HepG2 (cell line): Measurements from ENCODE around the gene MC3R. TPM values are rescaled to one million over a fixed set of nuclear protein-coding genes. Genes with fewer than 3 reads are reported as not detected.

ENCODE experiments used
- CEBPZ ChIP-seq: IDR thresholded peaks from 2 replicates; pipeline ENCODE4 v1.6.1; 2012; ENCODE audit warnings: low read length, improper control_type of control experiment
- GABPB1 ChIP-seq: IDR thresholded peaks from 2 replicates; pipeline ENCODE4 v1.6.1; 2016; ENCODE audit warnings: mild to moderate bottlenecking, missing genetic modification reagents, moderate library complexity, missing compliant biosample characterization
- MYC ChIP-seq: sonication (generic); formaldehyde crosslinking; IDR thresholded peaks from 2 replicates; pipeline ENCODE4 v1.9.0; 2021; ENCODE audit warnings: missing genetic modification reagents, borderline replicate concordance
- PHF21A ChIP-seq: sonication (generic); formaldehyde crosslinking; IDR thresholded peaks from 2 replicates; pipeline ENCODE4 v1.5.0; 2020; ENCODE audit warnings: mild to moderate bottlenecking, missing genetic modification reagents
- POGZ ChIP-seq: sonication (generic); formaldehyde crosslinking; IDR thresholded peaks from 2 replicates; pipeline ENCODE4 v1.4.0; 2020; ENCODE audit warnings: mild to moderate bottlenecking, missing genetic modification reagents
- PTBP1 ChIP-seq: fragments of 200-400 bp; formaldehyde crosslinking; IDR thresholded peaks from 2 replicates; pipeline ENCODE4 v1.6.1; 2018; ENCODE audit warnings: low read length, low read depth; ENCODE audit not compliant: poor library complexity, severe bottlenecking
- TCF7L2 ChIP-seq: IDR thresholded peaks from 2 replicates; pipeline ENCODE4 v1.6.1; 2011; ENCODE audit warnings: mild to moderate bottlenecking, low read depth, low read length, moderate library complexity
- TOPORS ChIP-seq: sonication (generic); formaldehyde crosslinking; IDR thresholded peaks from 2 replicates; pipeline ENCODE4 v1.8.0; 2023; ENCODE audit warnings: mild to moderate bottlenecking, missing genetic modification reagents
- ZBTB38 ChIP-seq: sonication (generic); formaldehyde crosslinking; IDR thresholded peaks from 2 replicates; pipeline ENCODE4 v1.5.1; 2020; ENCODE audit warnings: mild to moderate bottlenecking, missing genetic modification reagents
- ZHX2 ChIP-seq, 2 experiments: sonication (generic) in 1 of 2; formaldehyde crosslinking in 1 of 2; IDR thresholded peaks; 2 replicates each; pipeline versions ENCODE4 v1.6.1 to v1.9.0; 2014 to 2022; ENCODE audit warnings: antibody characterized with exemption in 1 of 2, borderline replicate concordance in 1 of 2, inconsistent platforms in 1 of 2, low read depth in 1 of 2, missing genetic modification reagents in 1 of 2
- ZKSCAN5 ChIP-seq: sonication (generic); formaldehyde crosslinking; IDR thresholded peaks from 2 replicates; pipeline ENCODE4 v1.5.1; 2020; ENCODE audit warnings: mild to moderate bottlenecking, missing genetic modification reagents
- ZNF296 ChIP-seq: sonication (generic); formaldehyde crosslinking; conservative IDR thresholded peaks from 2 replicates; pipeline ENCODE4 v1.5.0; 2020; ENCODE audit warnings: mild to moderate bottlenecking, missing genetic modification reagents
- ZNF350 ChIP-seq: sonication (generic); formaldehyde crosslinking; IDR thresholded peaks from 2 replicates; pipeline ENCODE4 v1.4.0; 2020; ENCODE audit warnings: mild to moderate bottlenecking, low read depth, missing genetic modification reagents, borderline replicate concordance
- ZNF605 ChIP-seq: sonication (generic); formaldehyde crosslinking; IDR thresholded peaks from 2 replicates; pipeline ENCODE4 v1.8.0; 2022; ENCODE audit warnings: mild to moderate bottlenecking, missing genetic modification reagents
- ZNF672 ChIP-seq: sonication (generic); formaldehyde crosslinking; IDR thresholded peaks from 2 replicates; pipeline ENCODE4 v1.8.1; 2022; ENCODE audit warnings: missing genetic modification reagents
- ZZZ3 ChIP-seq: sonication (generic); formaldehyde crosslinking; IDR thresholded peaks from 2 replicates; pipeline ENCODE4 v1.4.0; 2020; ENCODE audit warnings: missing genetic modification reagents, mild to moderate bottlenecking, borderline replicate concordance
- polyA plus RNA-seq, 8 experiments: library from polyadenylated mRNA; depleted of rRNA in 3 of 8; stranded (reverse) in 7 of 8; unstranded in 1 of 8; fragments of >200 nt; fragmentation: Illumina TruSeq in 4 of 8; extraction: Trizol in 4 of 8; gene quantifications; 2 replicates each; pipeline versions ENCODE4 v1.2.1 to v1.2.3, GENCODE V29; 2011 to 2016; ENCODE audit warnings: low read depth in 4 of 8, missing spikeins in 1 of 8, mixed read lengths in 1 of 8; ENCODE audit not compliant: insufficient read depth in 1 of 8
- total RNA-seq, 5 experiments: library from RNA; depleted of rRNA; stranded (reverse); fragments of >200 nt; fragmentation: Illumina TruSeq; extraction: Trizol; gene quantifications; 2 replicates each; pipeline ENCODE4 v1.2.3, GENCODE V29; 2016; ENCODE audit warnings: low read depth in 1 of 5
- TF ChIP-seq, protein P1 (sequence below): sonication (generic); formaldehyde crosslinking; IDR thresholded peaks from 2 replicates; pipeline ENCODE4 v1.8.1; 2023; ENCODE audit warnings: mild to moderate bottlenecking, inconsistent platforms, moderate library complexity, missing genetic modification reagents, borderline replicate concordance
- TF ChIP-seq, protein P2 (sequence below): IDR thresholded peaks from 2 replicates; pipeline ENCODE4 v1.6.1; 2016; ENCODE audit warnings: mild to moderate bottlenecking, missing biosample characterization, missing genetic modification reagents

MC3R gene
- total and polyA plus RNA-seq, 2 of the 13 experiments (the other 11 are each of a cell fraction or from before 2014, with no cell fraction given): not detected

DNA sequence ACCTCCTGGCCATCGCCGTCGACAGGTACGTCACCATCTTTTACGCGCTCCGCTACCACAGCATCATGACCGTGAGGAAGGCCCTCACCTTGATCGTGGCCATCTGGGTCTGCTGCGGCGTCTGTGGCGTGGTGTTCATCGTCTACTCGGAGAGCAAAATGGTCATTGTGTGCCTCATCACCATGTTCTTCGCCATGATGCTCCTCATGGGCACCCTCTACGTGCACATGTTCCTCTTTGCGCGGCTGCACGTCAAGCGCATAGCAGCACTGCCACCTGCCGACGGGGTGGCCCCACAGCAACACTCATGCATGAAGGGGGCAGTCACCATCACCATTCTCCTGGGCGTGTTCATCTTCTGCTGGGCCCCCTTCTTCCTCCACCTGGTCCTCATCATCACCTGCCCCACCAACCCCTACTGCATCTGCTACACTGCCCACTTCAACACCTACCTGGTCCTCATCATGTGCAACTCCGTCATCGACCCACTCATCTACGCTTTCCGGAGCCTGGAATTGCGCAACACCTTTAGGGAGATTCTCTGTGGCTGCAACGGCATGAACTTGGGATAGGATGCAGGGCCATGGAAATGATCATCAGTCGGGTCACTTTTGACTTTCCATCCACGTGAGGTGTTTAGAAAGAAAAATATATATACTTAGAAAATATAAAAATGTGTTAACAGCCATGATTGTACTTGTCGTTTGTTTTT is 868 bp downstream of the MC3R start (continued):
- TF ChIP-seq, protein P1, sequence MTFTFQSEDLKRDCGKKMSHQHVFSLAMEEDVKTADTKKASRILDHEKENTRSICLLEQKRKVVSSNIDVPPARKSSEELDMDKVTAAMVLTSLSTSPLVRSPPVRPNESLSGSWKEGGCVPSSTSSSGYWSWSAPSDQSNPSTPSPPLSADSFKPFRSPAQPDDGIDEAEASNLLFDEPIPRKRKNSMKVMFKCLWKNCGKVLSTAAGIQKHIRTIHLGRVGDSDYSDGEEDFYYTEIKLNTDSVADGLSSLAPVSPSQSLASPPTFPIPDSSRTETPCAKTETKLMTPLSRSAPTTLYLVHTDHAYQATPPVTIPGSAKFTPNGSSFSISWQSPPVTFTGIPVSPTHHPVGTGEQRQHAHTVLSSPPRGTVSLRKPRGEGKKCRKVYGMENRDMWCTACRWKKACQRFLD: no peak
- TF ChIP-seq MYC (no peak; the same call in 1 of the 2 replicates), ZNF296 (CRISPR knock-in tag) (no peak), ZBTB38 (no peak), ZZZ3 (no peak), ZNF605 (CRISPR knock-in tag) (no peak), PHF21A (CRISPR knock-in tag) (no peak), ZHX2 (IDR thresholded peaks at IDR 0.05; ENCODE audit: low read depth) (no peak), ZHX2 (CRISPR knock-in tag; IDR thresholded peaks at IDR 0.05; ENCODE audit: borderline replicate concordance) (no peak), ZNF350 (0 out of 2 replicates have a peak, but pooled peaks have one; percentile 23), TOPORS (CRISPR knock-in tag) (no peak), GABPB1 (CRISPR knock-in tag) (no peak), CEBPZ (no peak), TCF7L2 (no peak), ZNF672 (no peak), ZKSCAN5 (CRISPR knock-in tag) (no peak), POGZ (CRISPR knock-in tag) (0 out of 2 replicates have a peak, but pooled peaks have one; percentile 19), PTBP1 (peak; percentile 62)
- TF ChIP-seq, protein P2, sequence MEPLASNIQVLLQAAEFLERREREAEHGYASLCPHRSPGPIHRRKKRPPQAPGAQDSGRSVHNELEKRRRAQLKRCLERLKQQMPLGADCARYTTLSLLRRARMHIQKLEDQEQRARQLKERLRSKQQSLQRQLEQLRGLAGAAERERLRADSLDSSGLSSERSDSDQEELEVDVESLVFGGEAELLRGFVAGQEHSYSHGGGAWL: no peak
